ENCODE results near the gene CACNA2D1. TPM values are rescaled to one million over a fixed set of nuclear protein-coding genes. Genes with fewer than 3 reads are reported as not detected.

The CACNA2D1 gene
- total RNA-seq, result not detected

DNA sequence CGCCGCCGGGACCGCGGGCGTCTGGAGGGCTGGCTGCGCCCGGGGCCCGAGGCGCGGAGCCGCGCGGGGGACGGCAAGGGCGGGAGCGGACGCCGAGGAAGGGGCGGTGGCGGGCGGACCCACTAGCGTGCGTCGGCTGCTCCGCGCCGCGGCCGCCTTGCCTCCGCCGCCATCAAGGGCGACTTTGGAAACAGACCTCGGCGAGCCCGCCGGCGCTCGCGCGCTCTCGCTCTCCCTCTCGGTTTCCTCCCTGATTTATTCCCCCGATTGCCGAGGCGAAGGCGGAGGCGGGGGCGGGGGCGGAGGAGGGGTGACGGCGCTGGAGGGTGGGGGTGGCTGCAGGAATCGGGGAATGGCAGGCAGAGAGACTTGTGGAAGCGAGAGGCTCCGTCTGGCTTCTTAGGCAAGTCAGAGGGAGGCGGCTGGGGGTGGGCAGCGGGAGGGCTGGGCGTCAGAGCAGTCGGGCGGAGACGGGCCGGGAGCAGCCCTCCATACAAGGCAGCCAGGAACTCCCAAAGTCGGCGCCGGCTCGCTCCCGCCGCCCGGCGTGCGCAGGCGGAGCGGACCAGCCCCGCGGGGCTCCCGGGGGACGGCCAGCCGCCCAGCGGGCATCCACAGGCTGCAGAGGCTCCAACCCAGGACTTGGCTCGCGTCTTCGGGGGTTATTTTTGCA is at the start of gene CACNA2D1:
Gene CACNA2D1 (minus strand): TSS at position 231 of the 673 bp plus-strand sequence.
- Mint-ChIP-seq H3K4me1 (no peaks in the 10 kb centered on the region), H3K36me3 (ENCODE audit: low read depth) (no peaks in the 10 kb centered on the region), H3K4me3 (no peak within 1 kb of the TSS), H3K27ac (no peak within 1 kb of the TSS), H3K27me3 (peaks cover 28% of the 10 kb centered on the region), H3K9me3 (no peaks in the 10 kb centered on the region)
- no peak for DNase-seq
- CTCF ChIA-PET, result no interaction called here
- POLR2A ChIA-PET, result no interaction called here

DNA sequence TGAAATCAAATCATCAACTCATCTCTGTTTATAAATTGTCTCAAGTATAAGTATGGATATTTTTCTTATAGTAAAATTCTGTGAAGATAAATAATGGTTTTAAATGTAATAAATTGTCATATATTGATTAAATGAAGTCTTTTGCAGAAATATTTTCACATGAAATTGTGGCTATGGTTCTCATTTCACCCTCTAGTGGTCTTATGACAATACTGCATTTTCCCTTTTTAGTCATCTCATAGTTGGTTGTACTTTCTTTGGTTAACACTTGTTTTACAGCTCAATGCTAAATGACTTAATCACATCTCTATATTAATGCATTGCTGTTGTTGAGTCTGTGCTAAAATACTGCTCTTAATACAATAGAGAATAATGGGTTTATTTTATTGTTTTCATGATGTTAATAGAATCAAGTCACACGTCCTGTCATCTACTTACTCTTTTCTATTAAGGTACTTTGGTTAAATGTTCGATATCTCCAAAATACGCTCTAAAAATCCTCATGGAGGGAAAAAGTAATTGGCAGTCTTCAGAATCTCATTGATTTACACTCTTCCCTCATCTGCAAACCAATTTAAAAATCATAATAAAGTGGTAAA is 38.0 kb upstream of the CACNA2D1 start:
- H3K36me3 Mint-ChIP-seq (ENCODE audit: low read depth), result no peaks in the 10 kb centered on the region
- DNase-seq, result no peak
- no peaks in the 10 kb centered on the region for H3K4me1 Mint-ChIP-seq
- H3K27ac Mint-ChIP-seq, result no peak overlapping the region
- CTCF ChIA-PET, result no interaction called here
- POLR2A ChIA-PET, result no interaction called here
- H3K27me3 Mint-ChIP-seq, result no peaks in the 10 kb centered on the region
- peaks cover 2% of the 10 kb centered on the region for H3K9me3 Mint-ChIP-seq
- no peak overlapping the region for H3K4me3 Mint-ChIP-seq

DNA sequence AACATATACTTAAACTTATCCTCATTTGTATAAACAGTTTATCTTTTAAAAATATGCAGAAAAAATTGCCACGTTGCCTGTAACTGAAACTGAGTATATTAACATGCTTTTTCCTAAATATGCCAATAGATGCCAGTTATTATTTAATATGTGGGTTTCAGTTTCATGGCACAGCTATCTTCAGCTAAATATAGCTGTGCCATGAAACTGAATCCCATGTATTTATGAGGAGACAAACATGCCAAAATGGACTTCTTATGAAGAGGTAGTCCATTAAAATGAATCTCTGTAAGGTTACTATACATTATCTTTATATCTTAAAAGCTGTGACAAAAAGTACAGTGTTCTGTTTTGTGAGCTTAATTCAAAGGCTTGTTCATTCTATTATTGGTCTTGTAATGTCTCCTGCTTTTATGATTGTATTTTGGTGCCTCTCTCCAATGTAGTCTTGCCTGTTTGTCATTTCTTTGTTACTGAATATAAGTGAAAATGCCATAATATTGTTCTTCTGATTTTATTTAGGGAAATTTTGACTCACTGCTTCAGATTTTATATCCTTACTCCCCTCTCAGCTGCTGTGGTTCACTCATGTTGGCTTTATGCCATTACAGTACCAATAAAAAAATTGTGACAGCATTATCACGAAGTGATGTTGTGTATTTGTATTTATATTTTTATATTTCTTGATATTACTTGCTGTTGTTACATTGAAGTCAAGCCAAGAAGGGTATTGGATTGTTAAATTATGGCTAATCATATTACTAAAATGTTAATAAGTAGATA is 34.3 kb upstream of the CACNA2D1 start:
- H3K9me3 Mint-ChIP-seq, result no peaks in the 10 kb centered on the region
- no peak overlapping the region for H3K4me3 Mint-ChIP-seq
- ChIA-PET CTCF (no interaction called here), POLR2A (no interaction called here)
- no peaks in the 10 kb centered on the region for H3K36me3 Mint-ChIP-seq (ENCODE audit: low read depth)
- no peak for DNase-seq
- H3K4me1 Mint-ChIP-seq, result no peaks in the 10 kb centered on the region
- no peaks in the 10 kb centered on the region for H3K27me3 Mint-ChIP-seq
- H3K27ac Mint-ChIP-seq, result no peak overlapping the region

DNA sequence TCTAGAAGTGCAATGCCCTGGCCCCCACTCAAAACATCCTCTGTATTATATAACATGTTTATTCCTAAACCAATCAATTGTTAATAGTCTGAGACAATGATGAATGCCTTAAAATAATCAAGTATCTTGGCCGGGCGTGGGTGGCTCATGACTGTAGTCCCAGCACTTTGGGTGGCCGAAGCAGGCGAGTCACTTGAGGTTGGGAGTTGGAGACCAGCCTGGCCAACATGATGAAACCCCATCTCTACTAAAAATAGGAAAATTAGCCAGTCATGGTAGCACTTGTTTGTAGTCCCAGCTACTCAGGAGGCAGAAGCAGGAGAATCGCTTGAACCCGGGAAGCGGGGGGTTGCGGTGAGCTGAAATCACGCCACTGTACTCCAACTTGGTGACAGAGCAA is 29.4 kb upstream of the CACNA2D1 start:
- ChIA-PET CTCF (no interaction called here), POLR2A (no interaction called here)
- Mint-ChIP-seq H3K27me3 (no peaks in the 10 kb centered on the region), H3K4me3 (no peak overlapping the region), H3K36me3 (ENCODE audit: low read depth) (no peaks in the 10 kb centered on the region), H3K27ac (no peak overlapping the region), H3K9me3 (no peaks in the 10 kb centered on the region), H3K4me1 (no peaks in the 10 kb centered on the region)
- no peak for DNase-seq

DNA sequence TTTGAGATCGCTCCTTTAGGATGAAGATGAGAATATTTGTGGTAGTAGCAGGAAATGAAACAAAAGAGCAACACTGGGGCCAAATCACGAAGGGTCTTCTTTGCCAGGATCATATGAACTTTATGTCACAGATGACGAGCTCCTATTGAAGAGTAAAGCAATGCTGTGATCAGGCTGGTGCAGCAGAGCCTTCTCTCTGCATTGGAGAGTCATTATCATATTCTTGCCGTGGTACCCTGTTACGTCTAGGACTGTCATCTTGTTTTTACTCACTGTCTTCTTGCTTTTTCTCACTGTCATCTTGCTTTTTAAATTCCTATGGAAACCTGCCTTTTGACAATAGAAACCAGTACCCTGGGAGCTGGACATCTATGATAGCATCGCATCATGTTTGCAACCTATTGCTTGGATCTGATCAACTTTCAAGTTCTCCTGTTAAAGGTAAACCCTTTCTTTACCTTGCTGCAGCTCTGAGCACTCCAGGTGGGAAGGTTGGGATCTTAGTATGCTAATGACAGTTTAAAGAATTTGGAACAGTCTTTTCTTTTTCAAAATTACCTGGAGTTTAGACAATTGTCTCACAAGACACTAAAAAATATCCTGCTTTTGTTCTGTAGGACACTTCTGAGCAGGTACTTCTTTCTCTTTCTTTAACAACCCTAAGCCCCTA is 27.9 kb upstream of the CACNA2D1 start:
- ChIA-PET POLR2A (no interaction called here), CTCF (no interaction called here)
- Mint-ChIP-seq H3K27ac (no peak overlapping the region), H3K9me3 (no peaks in the 10 kb centered on the region), H3K36me3 (ENCODE audit: low read depth) (no peaks in the 10 kb centered on the region), H3K4me1 (no peaks in the 10 kb centered on the region), H3K4me3 (no peak overlapping the region), H3K27me3 (no peaks in the 10 kb centered on the region)
- DNase-seq, result no peak

DNA sequence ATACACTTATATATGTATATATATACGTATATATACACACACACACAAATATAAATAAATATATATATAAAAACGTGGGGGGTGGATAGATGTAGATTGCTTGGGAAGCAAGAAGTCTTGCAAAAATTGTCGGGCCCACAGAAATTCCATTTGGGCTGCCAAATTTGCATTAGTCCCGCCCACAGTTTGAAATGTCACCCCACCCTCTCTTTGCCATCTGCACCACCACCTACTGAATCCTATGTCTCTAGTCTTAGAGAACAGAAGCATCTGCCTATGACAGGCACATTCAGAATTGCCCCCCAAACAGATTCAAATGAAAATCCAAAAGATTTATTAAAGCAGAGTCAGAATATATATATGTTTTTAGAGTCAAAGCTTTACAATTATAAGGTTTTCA is 25.6 kb upstream of the CACNA2D1 start:
- no peak overlapping the region for H3K27ac Mint-ChIP-seq
- no peaks in the 10 kb centered on the region for H3K36me3 Mint-ChIP-seq (ENCODE audit: low read depth)
- no peaks in the 10 kb centered on the region for H3K9me3 Mint-ChIP-seq
- CTCF ChIA-PET, result no interaction called here
- no peaks in the 10 kb centered on the region for H3K4me1 Mint-ChIP-seq
- DNase-seq, result no peak
- no peak overlapping the region for H3K4me3 Mint-ChIP-seq
- H3K27me3 Mint-ChIP-seq, result no peaks in the 10 kb centered on the region
- POLR2A ChIA-PET, result no interaction called here

DNA sequence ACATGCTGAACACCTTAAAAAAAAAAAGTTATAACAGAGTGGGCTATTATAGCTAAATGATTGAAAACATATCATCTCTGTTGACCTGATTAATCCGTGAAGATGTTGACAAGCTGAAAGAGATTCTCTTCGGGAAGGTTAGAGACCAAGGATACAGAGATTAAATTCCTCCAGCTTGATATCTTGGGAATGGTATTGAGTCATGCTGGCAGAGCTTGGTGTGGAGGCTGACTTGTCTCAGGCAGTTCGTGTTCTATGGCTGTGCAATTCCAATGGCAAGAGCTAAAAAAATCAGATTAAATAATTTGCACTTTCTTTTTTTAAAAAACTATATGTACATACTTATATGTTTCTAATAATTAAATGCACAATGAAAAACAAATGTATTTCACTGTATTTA is 24.9 kb upstream of the CACNA2D1 start:
- Mint-ChIP-seq H3K9me3 (no peaks in the 10 kb centered on the region), H3K27me3 (no peaks in the 10 kb centered on the region), H3K4me3 (no peak overlapping the region), H3K36me3 (ENCODE audit: low read depth) (no peaks in the 10 kb centered on the region), H3K27ac (no peak overlapping the region), H3K4me1 (no peaks in the 10 kb centered on the region)
- no peak for DNase-seq
- POLR2A ChIA-PET, result no interaction called here
- CTCF ChIA-PET, result no interaction called here

DNA sequence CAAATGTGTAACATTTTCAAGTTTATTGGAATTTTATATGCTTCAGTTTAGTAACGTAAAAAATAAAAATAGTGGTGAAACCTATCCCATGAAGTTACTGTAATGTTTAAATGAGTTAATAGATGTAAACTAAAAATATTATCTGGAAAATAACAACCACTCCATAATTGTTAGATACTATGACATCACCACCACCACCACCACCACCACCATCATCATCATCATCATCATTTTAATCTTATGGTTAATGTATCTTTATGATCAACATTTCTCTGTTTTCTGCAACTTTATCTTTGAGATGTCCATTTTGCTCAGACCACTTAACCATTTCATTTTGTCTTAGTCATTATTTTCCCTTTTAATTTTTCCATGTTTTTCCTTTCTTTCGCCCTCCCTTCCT is 23.4 kb upstream of the CACNA2D1 start:
- no peak overlapping the region for H3K4me3 Mint-ChIP-seq
- CTCF ChIA-PET, result no interaction called here
- H3K27me3 Mint-ChIP-seq, result no peaks in the 10 kb centered on the region
- no peak for DNase-seq
- peaks cover 2% of the 10 kb centered on the region for H3K9me3 Mint-ChIP-seq
- no peak overlapping the region for H3K27ac Mint-ChIP-seq
- POLR2A ChIA-PET, result no interaction called here
- H3K36me3 Mint-ChIP-seq (ENCODE audit: low read depth), result no peaks in the 10 kb centered on the region
- no peaks in the 10 kb centered on the region for H3K4me1 Mint-ChIP-seq

DNA sequence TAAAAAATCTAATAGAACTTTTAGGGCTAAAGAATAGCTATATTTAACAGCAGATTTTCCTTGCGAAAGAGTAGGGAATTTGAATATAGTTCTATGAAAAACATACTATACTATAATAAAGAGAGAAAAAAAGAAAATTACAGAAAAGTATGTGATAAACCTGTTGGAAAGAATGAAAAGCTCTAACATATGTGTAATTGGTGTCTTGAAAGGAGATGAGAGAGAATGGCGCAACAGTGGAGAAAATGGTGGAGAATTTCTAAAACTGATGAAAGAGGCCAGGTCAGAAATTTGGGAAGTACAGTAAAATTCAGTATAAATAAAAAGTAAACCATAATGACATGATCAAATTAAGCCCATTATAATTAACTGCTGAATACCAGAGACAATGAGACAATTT is 20.8 kb upstream of the CACNA2D1 start:
- CTCF ChIA-PET, result no interaction called here
- no peak for DNase-seq
- Mint-ChIP-seq H3K27ac (no peak overlapping the region), H3K36me3 (ENCODE audit: low read depth) (no peaks in the 10 kb centered on the region), H3K4me1 (no peaks in the 10 kb centered on the region), H3K27me3 (no peaks in the 10 kb centered on the region), H3K9me3 (peaks cover 2% of the 10 kb centered on the region), H3K4me3 (no peak overlapping the region)
- POLR2A ChIA-PET, result no interaction called here

DNA sequence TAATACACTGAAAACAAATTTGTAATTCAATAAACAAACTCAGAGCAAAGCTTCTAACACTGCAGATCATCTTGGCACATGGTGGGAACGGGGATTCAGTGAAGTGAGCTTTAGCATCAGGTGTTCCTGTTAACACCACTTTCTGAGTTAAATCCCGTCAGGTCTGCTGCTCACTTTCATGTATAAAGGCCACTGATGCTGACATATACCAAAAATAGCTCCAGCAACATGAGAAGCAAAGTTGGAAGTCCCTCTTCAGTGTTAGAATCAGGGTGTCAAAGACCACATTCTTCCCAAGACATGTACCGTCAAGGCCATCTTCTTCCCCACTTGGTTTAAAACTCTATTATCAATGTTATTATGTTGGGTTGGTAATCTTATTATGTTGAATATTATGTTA is 11.7 kb upstream of the CACNA2D1 start:
- no peaks in the 10 kb centered on the region for H3K4me1 Mint-ChIP-seq
- H3K36me3 Mint-ChIP-seq (ENCODE audit: low read depth), result no peaks in the 10 kb centered on the region
- H3K9me3 Mint-ChIP-seq, result peaks cover 3% of the 10 kb centered on the region
- H3K27me3 Mint-ChIP-seq, result no peaks in the 10 kb centered on the region
- no peak overlapping the region for H3K4me3 Mint-ChIP-seq
- H3K27ac Mint-ChIP-seq, result no peak overlapping the region
- DNase-seq, result no peak
- ChIA-PET CTCF (no interaction called here), POLR2A (no interaction called here)

DNA sequence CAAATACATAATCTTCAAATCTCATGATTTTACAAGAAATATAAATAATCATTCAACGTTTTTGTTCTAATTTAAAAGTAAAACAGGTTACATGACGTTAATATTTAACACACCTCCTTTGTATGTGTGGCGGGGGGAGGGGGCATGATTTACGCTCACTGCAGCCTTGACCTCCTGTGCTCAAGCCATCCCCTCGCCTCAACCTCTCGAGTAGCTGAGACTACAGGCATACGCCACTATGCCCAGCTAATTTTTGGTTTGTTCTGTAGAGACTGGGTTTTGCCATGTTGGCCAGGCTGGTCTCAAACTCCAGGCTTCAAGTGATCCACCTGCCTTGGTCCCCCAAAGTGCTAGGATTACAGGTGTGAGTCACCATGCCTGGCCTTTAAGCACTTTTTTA is 7.2 kb upstream of the CACNA2D1 start:
- Mint-ChIP-seq H3K27me3 (no peaks in the 10 kb centered on the region), H3K36me3 (ENCODE audit: low read depth) (no peaks in the 10 kb centered on the region), H3K27ac (no peak overlapping the region), H3K4me1 (no peaks in the 10 kb centered on the region), H3K9me3 (no peaks in the 10 kb centered on the region), H3K4me3 (no peak overlapping the region)
- DNase-seq, result no peak
- ChIA-PET CTCF (no interaction called here), POLR2A (no interaction called here)

DNA sequence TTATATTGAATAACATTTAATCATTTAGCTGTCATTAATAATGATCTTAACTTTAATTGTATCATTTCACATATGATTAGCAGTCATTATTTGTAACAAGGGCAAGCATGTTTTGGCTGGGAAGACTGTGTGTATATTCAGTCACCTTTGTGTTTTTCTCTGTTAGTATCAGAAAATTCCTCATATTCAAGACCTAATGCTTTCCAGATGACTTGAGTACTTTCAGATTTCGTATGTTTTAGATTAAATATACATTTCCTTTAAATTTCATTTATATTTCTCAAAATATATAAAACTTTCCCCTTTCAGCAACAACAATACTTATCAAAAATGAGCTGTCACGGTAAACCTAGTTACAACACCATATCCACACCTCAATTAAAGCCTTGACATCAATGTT is 6.3 kb upstream of the CACNA2D1 start:
- CTCF ChIA-PET, result no interaction called here
- Mint-ChIP-seq H3K4me3 (no peak overlapping the region), H3K9me3 (no peaks in the 10 kb centered on the region)

DNA sequence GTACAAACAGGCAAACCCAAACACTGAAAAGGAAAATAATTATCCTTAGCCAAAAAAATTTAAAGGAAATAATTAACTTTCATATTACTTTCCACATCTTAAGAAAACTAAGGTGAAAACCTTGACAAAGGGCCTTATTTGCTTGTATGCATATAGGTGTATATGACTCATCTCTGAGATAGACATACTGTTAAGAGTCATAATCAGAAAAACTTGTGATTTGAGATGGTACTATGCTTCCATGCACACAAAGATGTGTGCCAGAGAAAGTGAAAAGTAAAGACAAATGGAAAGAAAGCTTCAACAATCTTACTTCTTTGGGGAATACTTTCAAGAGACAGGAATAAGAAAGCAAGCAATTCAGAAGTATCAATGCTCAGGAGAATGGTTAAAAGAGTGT is 3.3 kb upstream of the CACNA2D1 start:
- DNase-seq, result no peak

More for the DNA sequence above, 6.3 kb upstream of the CACNA2D1 start:
- POLR2A ChIA-PET, result no interaction called here
- H3K36me3 Mint-ChIP-seq (ENCODE audit: low read depth), result no peaks in the 10 kb centered on the region
- no peaks in the 10 kb centered on the region for H3K4me1 Mint-ChIP-seq
- no peak for DNase-seq
- no peak overlapping the region for H3K27ac Mint-ChIP-seq
- H3K27me3 Mint-ChIP-seq, result peaks cover 5% of the 10 kb centered on the region

More for the DNA sequence above, 3.3 kb upstream of the CACNA2D1 start:
- Mint-ChIP-seq H3K9me3 (no peaks in the 10 kb centered on the region), H3K36me3 (ENCODE audit: low read depth) (no peaks in the 10 kb centered on the region), H3K27ac (no peak overlapping the region), H3K4me3 (no peak overlapping the region), H3K27me3 (peaks cover 22% of the 10 kb centered on the region), H3K4me1 (no peaks in the 10 kb centered on the region)
- ChIA-PET POLR2A (no interaction called here), CTCF (no interaction called here)
